Measurements from ENCODE around the gene VKORC1. TPM values are rescaled to one million over a fixed set of nuclear protein-coding genes. Genes with fewer than 3 reads are reported as not detected.

VKORC1 gene
- polyA plus RNA-seq, 2 of the 4 experiments (the other 2 are of a cell fraction): 94.2 to 101 TPM

GRCh38 chr16:31083556-31083955 lies 11.0 kb downstream of the VKORC1 start:
- no peak for TF ChIP-seq HDAC2 (IDR thresholded peaks at IDR 0.05)
- no peak for TF ChIP-seq CBX8 (IDR thresholded peaks at IDR 0.05)
- TF ChIP-seq CBX2 (IDR thresholded peaks at IDR 0.05; ENCODE audit: borderline replicate concordance, low read depth): no peak
- no peak for TF ChIP-seq NPAS2 (CRISPR knock-in tag; IDR thresholded peaks at IDR 0.05; ENCODE audit: borderline replicate concordance)
- TF ChIP-seq ZSCAN20 (CRISPR knock-in tag; IDR thresholded peaks at IDR 0.05): no peak
- no peak for TF ChIP-seq MYC (IDR thresholded peaks at IDR 0.05; ENCODE audit: borderline replicate concordance, low read length)
- TF ChIP-seq REST (IDR thresholded peaks at IDR 0.05): no peak
- TF ChIP-seq POLR2AphosphoS2 (conservative IDR thresholded peaks at IDR 0.05; ENCODE audit: low read length): no peak
- TF ChIP-seq RAD21 (conservative IDR thresholded peaks at IDR 0.05 in 1 of 2, IDR thresholded peaks at IDR 0.05 in 1 of 2): no peak
- TF ChIP-seq ZNF302 (CRISPR knock-in tag; IDR thresholded peaks at IDR 0.05): no peak
- TF ChIP-seq ELK1 (IDR thresholded peaks at IDR 0.05; ENCODE audit: low read depth, low read length): no peak
- 72% methylated on average over 4 of the region's 5 CpGs for WGBS (ENCODE audit: missing lambda C conversion rate)
- Histone ChIP-seq H3K4me3 (no peak overlapping the region), H3K27ac (no peak overlapping the region), H3K4me1 (no peaks in the 10 kb centered on the region), H3K4me2 (no peak overlapping the region), H3K9me3 (no peaks in the 10 kb centered on the region)
- ChIA-PET POLR2A (interaction anchor here (1.9 kb wide), 1 partner anchor 34 kb away, joined by 6 read pairs; the partner anchor contains the start of gene KAT8), CTCF (interaction anchor here (0.9 to 3.8 kb wide), 2 partner anchors 59 to 99 kb away, joined by 4 to 17 read pairs; partner anchors contain the start of gene HSD3B7)
- DNase-seq (ENCODE audit: low read depth in 1 of 2, low spot score in 1 of 2) (no peak), ATAC-seq (no peak), FAIRE-seq (no peak)

- DNase-seq (ENCODE audit: low read depth in 1 of 2, low spot score in 1 of 2) (no peak), ATAC-seq (no peak), FAIRE-seq (no peak)
- Histone ChIP-seq H3K27ac (no peak overlapping the region), H3K9me3 (no peaks in the 10 kb centered on the region), H3K4me1 (no peaks in the 10 kb centered on the region), H3K4me3 (no peak overlapping the region), H3K4me2 (no peak overlapping the region)
- CTCF ChIA-PET: interaction anchor here (0.8 to 3.8 kb wide), 2 partner anchors 13 to 98 kb away, joined by 3 to 17 read pairs; partner anchors contain the start of gene HSD3B7
- 0 out of 5 replicates have a peak, but pooled peaks of 1 of the 2 experiments have one; percentile 13 for TF ChIP-seq JUN (IDR thresholded peaks at IDR 0.05)
- no peak for TF ChIP-seq ESRRA (IDR thresholded peaks at IDR 0.05; ENCODE audit: borderline replicate concordance, low read length)
- TF ChIP-seq, protein P1, sequence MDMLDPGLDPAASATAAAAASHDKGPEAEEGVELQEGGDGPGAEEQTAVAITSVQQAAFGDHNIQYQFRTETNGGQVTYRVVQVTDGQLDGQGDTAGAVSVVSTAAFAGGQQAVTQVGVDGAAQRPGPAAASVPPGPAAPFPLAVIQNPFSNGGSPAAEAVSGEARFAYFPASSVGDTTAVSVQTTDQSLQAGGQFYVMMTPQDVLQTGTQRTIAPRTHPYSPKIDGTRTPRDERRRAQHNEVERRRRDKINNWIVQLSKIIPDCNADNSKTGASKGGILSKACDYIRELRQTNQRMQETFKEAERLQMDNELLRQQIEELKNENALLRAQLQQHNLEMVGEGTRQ (IDR thresholded peaks at IDR 0.05): no peak
- no peak for TF ChIP-seq FOXS1 (CRISPR knock-in tag; IDR thresholded peaks at IDR 0.05)
- POLR2A ChIA-PET: interaction anchor here (0.6 kb wide), 1 partner anchor 10 kb away, joined by 3 read pairs; the partner anchor contains the start of gene ZNF668
- 83% methylated on average over 9 of the region's 9 CpGs for WGBS (ENCODE audit: missing lambda C conversion rate)
Measured at GRCh38 chr16:31083081-31083480, 11.5 kb downstream of the VKORC1 start.

DNA sequence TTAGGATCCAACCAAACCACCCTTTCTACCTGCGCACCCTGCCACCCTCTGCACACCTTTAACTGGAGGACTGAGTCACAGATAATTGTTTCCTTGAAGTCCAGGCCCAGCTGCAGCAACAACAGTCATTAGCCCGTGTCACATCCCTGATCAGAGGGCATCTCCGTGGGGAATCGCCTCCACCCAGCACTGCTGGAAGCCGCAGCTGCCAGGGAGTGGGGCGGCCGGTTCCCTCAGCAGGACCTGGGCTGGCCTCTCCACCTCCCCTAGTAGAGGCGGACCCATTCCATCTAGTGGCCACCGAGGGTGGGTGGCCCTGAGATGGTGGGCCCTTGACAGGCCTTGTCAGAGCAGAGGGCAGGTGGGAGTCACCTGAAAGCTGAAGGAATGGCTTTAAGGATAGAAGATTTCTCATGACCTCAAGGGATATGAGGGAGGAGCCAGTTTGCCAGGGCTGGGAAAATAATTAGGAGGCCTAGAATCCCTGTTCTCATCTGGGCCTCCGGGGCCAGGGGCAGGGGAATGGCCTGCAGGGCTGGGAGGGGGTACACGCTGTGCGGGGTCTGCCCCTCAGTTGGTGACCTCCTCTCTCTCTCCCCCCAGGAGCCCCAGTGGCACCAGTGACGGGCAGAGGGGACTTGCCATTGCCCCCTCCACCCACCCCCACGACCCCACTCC lies 12.1 kb downstream of the VKORC1 start:
- FAIRE-seq (no peak), ATAC-seq (peak in 1 of 2 experiments; percentile 16; a peak in 3 of 6 replicates), DNase-seq (ENCODE audit: low read depth in 1 of 2, low spot score in 1 of 2) (no peak)
- no peak for TF ChIP-seq EP300 (IDR thresholded peaks at IDR 0.05)
- TF ChIP-seq PBX3 (IDR thresholded peaks at IDR 0.05): no peak
- TF ChIP-seq TP53 (CRISPR knock-in tag; IDR thresholded peaks at IDR 0.05): no peak
- TF ChIP-seq ZFP36 (IDR thresholded peaks at IDR 0.05; ENCODE audit: borderline replicate concordance, partially characterized antibody): no peak
- TF ChIP-seq RNF2 (IDR thresholded peaks at IDR 0.05; ENCODE audit: borderline replicate concordance, low read depth): no peak
- no peak for TF ChIP-seq RAD21 (conservative IDR thresholded peaks at IDR 0.05 in 1 of 2, IDR thresholded peaks at IDR 0.05 in 1 of 2)
- no peak for TF ChIP-seq KDM1A (IDR thresholded peaks at IDR 0.05; ENCODE audit: low read depth)
- no peak for TF ChIP-seq CHD4 (IDR thresholded peaks at IDR 0.05; ENCODE audit: borderline replicate concordance)
- no peak for TF ChIP-seq FOSB (CRISPR knock-in tag; IDR thresholded peaks at IDR 0.05)
- TF ChIP-seq EHF (CRISPR knock-in tag; IDR thresholded peaks at IDR 0.05): no peak
- 84% methylated on average over 12 of the region's 14 CpGs for WGBS (ENCODE audit: missing lambda C conversion rate)
- Histone ChIP-seq H3K4me1 (no peaks in the 10 kb centered on the region), H3K9me3 (no peaks in the 10 kb centered on the region), H3K4me3 (no peak overlapping the region), H3K4me2 (no peak overlapping the region), H3K27ac (no peak overlapping the region)
- ChIA-PET POLR2A (interaction anchor here (0.6 kb wide), 1 partner anchor 9 kb away, joined by 3 read pairs; the partner anchor contains the start of gene ZNF668), CTCF (interaction anchor here (0.8 to 3.8 kb wide), 2 partner anchors 12 to 98 kb away, joined by 3 to 17 read pairs; partner anchors contain the start of gene HSD3B7)
